ENCODE measurements around the gene EFL1. TPM values are rescaled to one million over a fixed set of nuclear protein-coding genes. Genes with fewer than 3 reads are reported as not detected.

EFL1 gene
- total RNA-seq, 1 experiment from 2014 or later, result 27.5 TPM

DNA sequence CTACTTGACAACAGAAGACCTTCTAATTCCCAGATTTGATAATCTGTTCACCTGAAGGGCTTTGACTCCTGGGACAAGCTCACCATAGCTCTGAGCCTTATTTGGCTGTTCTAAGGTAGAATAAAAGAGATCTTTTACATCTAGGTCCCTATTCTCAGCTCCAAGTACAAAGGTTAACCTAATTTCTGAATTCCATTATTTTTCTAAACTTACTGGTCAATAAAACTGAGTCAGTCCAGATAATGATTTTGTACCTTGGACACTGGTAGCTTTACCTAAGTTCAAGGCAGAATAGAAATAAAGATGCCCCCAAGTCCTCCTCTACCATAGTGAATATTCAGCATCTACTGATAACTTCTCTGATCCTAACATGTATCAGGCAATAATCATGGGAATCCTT lies 135.0 kb downstream of the EFL1 start (continued):
- no peak for TF ChIP-seq GABPB1 (CRISPR knock-in tag; IDR thresholded peaks at IDR 0.05)
- TF ChIP-seq, protein P1, sequence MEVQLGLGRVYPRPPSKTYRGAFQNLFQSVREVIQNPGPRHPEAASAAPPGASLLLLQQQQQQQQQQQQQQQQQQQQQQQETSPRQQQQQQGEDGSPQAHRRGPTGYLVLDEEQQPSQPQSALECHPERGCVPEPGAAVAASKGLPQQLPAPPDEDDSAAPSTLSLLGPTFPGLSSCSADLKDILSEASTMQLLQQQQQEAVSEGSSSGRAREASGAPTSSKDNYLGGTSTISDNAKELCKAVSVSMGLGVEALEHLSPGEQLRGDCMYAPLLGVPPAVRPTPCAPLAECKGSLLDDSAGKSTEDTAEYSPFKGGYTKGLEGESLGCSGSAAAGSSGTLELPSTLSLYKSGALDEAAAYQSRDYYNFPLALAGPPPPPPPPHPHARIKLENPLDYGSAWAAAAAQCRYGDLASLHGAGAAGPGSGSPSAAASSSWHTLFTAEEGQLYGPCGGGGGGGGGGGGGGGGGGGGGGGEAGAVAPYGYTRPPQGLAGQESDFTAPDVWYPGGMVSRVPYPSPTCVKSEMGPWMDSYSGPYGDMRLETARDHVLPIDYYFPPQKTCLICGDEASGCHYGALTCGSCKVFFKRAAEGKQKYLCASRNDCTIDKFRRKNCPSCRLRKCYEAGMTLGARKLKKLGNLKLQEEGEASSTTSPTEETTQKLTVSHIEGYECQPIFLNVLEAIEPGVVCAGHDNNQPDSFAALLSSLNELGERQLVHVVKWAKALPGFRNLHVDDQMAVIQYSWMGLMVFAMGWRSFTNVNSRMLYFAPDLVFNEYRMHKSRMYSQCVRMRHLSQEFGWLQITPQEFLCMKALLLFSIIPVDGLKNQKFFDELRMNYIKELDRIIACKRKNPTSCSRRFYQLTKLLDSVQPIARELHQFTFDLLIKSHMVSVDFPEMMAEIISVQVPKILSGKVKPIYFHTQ (CRISPR knock-in tag; IDR thresholded peaks at IDR 0.05), result no peak
- TF ChIP-seq, protein P2, sequence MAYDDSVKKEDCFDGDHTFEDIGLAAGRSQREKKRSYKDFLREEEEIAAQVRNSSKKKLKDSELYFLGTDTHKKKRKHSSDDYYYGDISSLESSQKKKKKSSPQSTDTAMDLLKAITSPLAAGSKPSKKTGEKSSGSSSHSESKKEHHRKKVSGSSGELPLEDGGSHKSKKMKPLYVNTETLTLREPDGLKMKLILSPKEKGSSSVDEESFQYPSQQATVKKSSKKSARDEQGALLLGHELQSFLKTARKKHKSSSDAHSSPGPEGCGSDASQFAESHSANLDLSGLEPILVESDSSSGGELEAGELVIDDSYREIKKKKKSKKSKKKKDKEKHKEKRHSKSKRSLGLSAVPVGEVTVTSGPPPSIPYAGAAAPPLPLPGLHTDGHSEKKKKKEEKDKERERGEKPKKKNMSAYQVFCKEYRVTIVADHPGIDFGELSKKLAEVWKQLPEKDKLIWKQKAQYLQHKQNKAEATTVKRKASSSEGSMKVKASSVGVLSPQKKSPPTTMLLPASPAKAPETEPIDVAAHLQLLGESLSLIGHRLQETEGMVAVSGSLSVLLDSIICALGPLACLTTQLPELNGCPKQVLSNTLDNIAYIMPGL (CRISPR knock-in tag; IDR thresholded peaks at IDR 0.05), result no peak
- TF ChIP-seq ZBTB43 (CRISPR knock-in tag; IDR thresholded peaks at IDR 0.05), result no peak
- TF ChIP-seq, protein P3, sequence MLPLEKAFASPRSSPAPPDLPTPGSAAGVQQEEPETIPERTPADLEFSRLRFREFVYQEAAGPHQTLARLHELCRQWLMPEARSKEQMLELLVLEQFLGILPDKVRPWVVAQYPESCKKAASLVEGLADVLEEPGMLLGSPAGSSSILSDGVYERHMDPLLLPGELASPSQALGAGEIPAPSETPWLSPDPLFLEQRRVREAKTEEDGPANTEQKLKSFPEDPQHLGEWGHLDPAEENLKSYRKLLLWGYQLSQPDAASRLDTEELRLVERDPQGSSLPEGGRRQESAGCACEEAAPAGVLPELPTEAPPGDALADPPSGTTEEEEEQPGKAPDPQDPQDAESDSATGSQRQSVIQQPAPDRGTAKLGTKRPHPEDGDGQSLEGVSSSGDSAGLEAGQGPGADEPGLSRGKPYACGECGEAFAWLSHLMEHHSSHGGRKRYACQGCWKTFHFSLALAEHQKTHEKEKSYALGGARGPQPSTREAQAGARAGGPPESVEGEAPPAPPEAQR (CRISPR knock-in tag; IDR thresholded peaks at IDR 0.05), result no peak

GRCh38 chr15:82126346-82126745 lies 136.2 kb downstream of the EFL1 start:
- H3K9me3 Mint-ChIP-seq, result no peaks in the 10 kb centered on the region
- no peaks in the 10 kb centered on the region for H3K27me3 Mint-ChIP-seq (ENCODE audit: low read depth)
- TF ChIP-seq, protein P4, sequence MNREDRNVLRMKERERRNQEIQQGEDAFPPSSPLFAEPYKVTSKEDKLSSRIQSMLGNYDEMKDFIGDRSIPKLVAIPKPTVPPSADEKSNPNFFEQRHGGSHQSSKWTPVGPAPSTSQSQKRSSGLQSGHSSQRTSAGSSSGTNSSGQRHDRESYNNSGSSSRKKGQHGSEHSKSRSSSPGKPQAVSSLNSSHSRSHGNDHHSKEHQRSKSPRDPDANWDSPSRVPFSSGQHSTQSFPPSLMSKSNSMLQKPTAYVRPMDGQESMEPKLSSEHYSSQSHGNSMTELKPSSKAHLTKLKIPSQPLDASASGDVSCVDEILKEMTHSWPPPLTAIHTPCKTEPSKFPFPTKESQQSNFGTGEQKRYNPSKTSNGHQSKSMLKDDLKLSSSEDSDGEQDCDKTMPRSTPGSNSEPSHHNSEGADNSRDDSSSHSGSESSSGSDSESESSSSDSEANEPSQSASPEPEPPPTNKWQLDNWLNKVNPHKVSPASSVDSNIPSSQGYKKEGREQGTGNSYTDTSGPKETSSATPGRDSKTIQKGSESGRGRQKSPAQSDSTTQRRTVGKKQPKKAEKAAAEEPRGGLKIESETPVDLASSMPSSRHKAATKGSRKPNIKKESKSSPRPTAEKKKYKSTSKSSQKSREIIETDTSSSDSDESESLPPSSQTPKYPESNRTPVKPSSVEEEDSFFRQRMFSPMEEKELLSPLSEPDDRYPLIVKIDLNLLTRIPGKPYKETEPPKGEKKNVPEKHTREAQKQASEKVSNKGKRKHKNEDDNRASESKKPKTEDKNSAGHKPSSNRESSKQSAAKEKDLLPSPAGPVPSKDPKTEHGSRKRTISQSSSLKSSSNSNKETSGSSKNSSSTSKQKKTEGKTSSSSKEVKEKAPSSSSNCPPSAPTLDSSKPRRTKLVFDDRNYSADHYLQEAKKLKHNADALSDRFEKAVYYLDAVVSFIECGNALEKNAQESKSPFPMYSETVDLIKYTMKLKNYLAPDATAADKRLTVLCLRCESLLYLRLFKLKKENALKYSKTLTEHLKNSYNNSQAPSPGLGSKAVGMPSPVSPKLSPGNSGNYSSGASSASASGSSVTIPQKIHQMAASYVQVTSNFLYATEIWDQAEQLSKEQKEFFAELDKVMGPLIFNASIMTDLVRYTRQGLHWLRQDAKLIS (CRISPR knock-in tag; IDR thresholded peaks at IDR 0.05; ENCODE audit: borderline replicate concordance), result no peak
- TF ChIP-seq ZBTB21 (CRISPR knock-in tag; IDR thresholded peaks at IDR 0.05; ENCODE audit: borderline replicate concordance), result no peak
- TF ChIP-seq, protein P5, sequence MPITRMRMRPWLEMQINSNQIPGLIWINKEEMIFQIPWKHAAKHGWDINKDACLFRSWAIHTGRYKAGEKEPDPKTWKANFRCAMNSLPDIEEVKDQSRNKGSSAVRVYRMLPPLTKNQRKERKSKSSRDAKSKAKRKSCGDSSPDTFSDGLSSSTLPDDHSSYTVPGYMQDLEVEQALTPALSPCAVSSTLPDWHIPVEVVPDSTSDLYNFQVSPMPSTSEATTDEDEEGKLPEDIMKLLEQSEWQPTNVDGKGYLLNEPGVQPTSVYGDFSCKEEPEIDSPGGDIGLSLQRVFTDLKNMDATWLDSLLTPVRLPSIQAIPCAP (CRISPR knock-in tag; IDR thresholded peaks at IDR 0.05), result no peak
- TF ChIP-seq, protein P1 (CRISPR knock-in tag; IDR thresholded peaks at IDR 0.05), result no peak
- no peak for TF ChIP-seq ZNF396 (CRISPR knock-in tag; IDR thresholded peaks at IDR 0.05; ENCODE audit: borderline replicate concordance)
- TF ChIP-seq ZNF423 (CRISPR knock-in tag; IDR thresholded peaks at IDR 0.05), result no peak
- no peak overlapping the region for H3K27ac Mint-ChIP-seq
- no peak overlapping the region for H3K4me3 Mint-ChIP-seq
- H3K4me1 Mint-ChIP-seq, result no peaks in the 10 kb centered on the region
- POLR2A ChIA-PET, result no interaction called here
- CTCF ChIA-PET, result interaction anchor here (2.4 kb wide), 1 partner anchor 18 kb away, joined by 11 read pairs; no protein-coding TSS in a partner anchor
- H3K36me3 Mint-ChIP-seq, result 0 out of 2 replicates have a peak, but pooled peaks cover 4% of the 10 kb centered on the region
- no peak for ATAC-seq
- no peak for DNase-seq (ENCODE audit: low spot score)

All from WTC11 (cell line).